Measurements from ENCODE around the gene IQSEC1.

Gene IQSEC1

GRCh38 chr3:12947504-12948369 lies 125.5 kb downstream of the IQSEC1 start:
- Histone ChIP-seq H3K27me3 (ENCODE audit: control insufficient read depth in 5 of 5, insufficient read depth in 4 of 5, low read length in 5 of 5) (no peaks in the 10 kb centered on the region), H3K36me3 (ENCODE audit: control insufficient read depth in 5 of 5, insufficient read depth in 5 of 5, low read length in 5 of 5) (peaks cover 0 to 7% (median 0%) of the 10 kb centered on the region in 5 donors), H3K4me1 (ENCODE audit: control insufficient read depth in 5 of 5, insufficient read depth in 5 of 5, low read length in 5 of 5) (peaks cover 17 to 50% (median 31%) of the 10 kb centered on the region in 5 donors), H3K9me3 (ENCODE audit: control insufficient read depth in 5 of 5, low read length in 5 of 5) (no peaks in the 10 kb centered on the region), H3K27ac (ENCODE audit: low read depth, low read length) (no peak overlapping the region), H3K4me3 (ENCODE audit: low read depth in 1 of 5, low read length in 5 of 5) (no peak overlapping the region), H3K9ac (ENCODE audit: low read length in 5 of 5) (peak overlapping the region in 1 of 5 donors; percentile 10)

GRCh38 chr3:12946649-12947316 lies 126.4 kb downstream of the IQSEC1 start:
- Histone ChIP-seq H3K27ac (ENCODE audit: low read depth, low read length) (no peak overlapping the region), H3K4me3 (ENCODE audit: low read depth in 1 of 5, low read length in 5 of 5) (no peak overlapping the region), H3K36me3 (ENCODE audit: control insufficient read depth in 5 of 5, insufficient read depth in 5 of 5, low read length in 5 of 5) (peaks cover 0 to 10% (median 3%) of the 10 kb centered on the region in 5 donors), H3K9me3 (ENCODE audit: control insufficient read depth in 5 of 5, low read length in 5 of 5) (no peaks in the 10 kb centered on the region), H3K4me1 (ENCODE audit: control insufficient read depth in 5 of 5, insufficient read depth in 5 of 5, low read length in 5 of 5) (peaks cover 17 to 50% (median 31%) of the 10 kb centered on the region in 5 donors), H3K9ac (ENCODE audit: low read length in 5 of 5) (no peak overlapping the region), H3K27me3 (ENCODE audit: control insufficient read depth in 5 of 5, insufficient read depth in 4 of 5, low read length in 5 of 5) (no peaks in the 10 kb centered on the region)

GRCh38 chr3:12946251-12946648 lies 127.0 kb downstream of the IQSEC1 start:
- no peak overlapping the region for H3K4me3 ChIP-seq (ENCODE audit: low read depth in 1 of 5, low read length in 5 of 5)
- H3K9me3 ChIP-seq (ENCODE audit: control insufficient read depth in 5 of 5, low read length in 5 of 5) = no peaks in the 10 kb centered on the region
- no peak overlapping the region for H3K27ac ChIP-seq (ENCODE audit: low read depth, low read length)
- H3K4me1 ChIP-seq (ENCODE audit: control insufficient read depth in 5 of 5, insufficient read depth in 5 of 5, low read length in 5 of 5) = peaks cover 17 to 53% (median 31%) of the 10 kb centered on the region in 5 donors
- H3K36me3 ChIP-seq (ENCODE audit: control insufficient read depth in 5 of 5, insufficient read depth in 5 of 5, low read length in 5 of 5) = peaks cover 0 to 16% (median 8%) of the 10 kb centered on the region in 5 donors
- H3K9ac ChIP-seq (ENCODE audit: low read length in 5 of 5) = no peak overlapping the region
- no peaks in the 10 kb centered on the region for H3K27me3 ChIP-seq (ENCODE audit: control insufficient read depth in 5 of 5, insufficient read depth in 4 of 5, low read length in 5 of 5)

GRCh38 chr3:12944849-12945248 lies 128.4 kb downstream of the IQSEC1 start:
- Histone ChIP-seq H3K27ac (ENCODE audit: low read depth, low read length) (no peak overlapping the region), H3K4me3 (ENCODE audit: low read depth in 1 of 5, low read length in 5 of 5) (no peak overlapping the region), H3K9ac (ENCODE audit: low read length in 5 of 5) (no peak overlapping the region), H3K4me1 (ENCODE audit: control insufficient read depth in 5 of 5, insufficient read depth in 5 of 5, low read length in 5 of 5) (peaks cover 17 to 64% (median 38%) of the 10 kb centered on the region in 5 donors), H3K27me3 (ENCODE audit: control insufficient read depth in 5 of 5, insufficient read depth in 4 of 5, low read length in 5 of 5) (no peaks in the 10 kb centered on the region), H3K9me3 (ENCODE audit: control insufficient read depth in 5 of 5, low read length in 5 of 5) (no peaks in the 10 kb centered on the region), H3K36me3 (ENCODE audit: control insufficient read depth in 5 of 5, insufficient read depth in 5 of 5, low read length in 5 of 5) (peaks cover 0 to 28% (median 17%) of the 10 kb centered on the region in 5 donors)

- Histone ChIP-seq H3K36me3 (ENCODE audit: control insufficient read depth in 5 of 5, insufficient read depth in 5 of 5, low read length in 5 of 5) (peaks cover 0 to 33% (median 17%) of the 10 kb centered on the region in 5 donors), H3K4me3 (ENCODE audit: low read depth in 1 of 5, low read length in 5 of 5) (no peak overlapping the region), H3K4me1 (ENCODE audit: control insufficient read depth in 5 of 5, insufficient read depth in 5 of 5, low read length in 5 of 5) (peaks cover 21 to 64% (median 38%) of the 10 kb centered on the region in 5 donors), H3K9me3 (ENCODE audit: control insufficient read depth in 5 of 5, low read length in 5 of 5) (no peaks in the 10 kb centered on the region), H3K27me3 (ENCODE audit: control insufficient read depth in 5 of 5, insufficient read depth in 4 of 5, low read length in 5 of 5) (no peaks in the 10 kb centered on the region), H3K27ac (ENCODE audit: low read depth, low read length) (no peak overlapping the region), H3K9ac (ENCODE audit: low read length in 5 of 5) (no peak overlapping the region)
These were observed 128.8 kb downstream of the IQSEC1 start for GRCh38 chr3:12944413-12944812.

GRCh38 chr3:12943124-12944021 lies 129.9 kb downstream of the IQSEC1 start:
- Histone ChIP-seq H3K9me3 (ENCODE audit: control insufficient read depth in 5 of 5, low read length in 5 of 5) (no peaks in the 10 kb centered on the region), H3K9ac (ENCODE audit: low read length in 5 of 5) (no peak overlapping the region), H3K4me3 (ENCODE audit: low read depth in 1 of 5, low read length in 5 of 5) (no peak overlapping the region), H3K27me3 (ENCODE audit: control insufficient read depth in 5 of 5, insufficient read depth in 4 of 5, low read length in 5 of 5) (no peaks in the 10 kb centered on the region), H3K4me1 (ENCODE audit: control insufficient read depth in 5 of 5, insufficient read depth in 5 of 5, low read length in 5 of 5) (peaks cover 25 to 64% (median 39%) of the 10 kb centered on the region in 5 donors), H3K27ac (ENCODE audit: low read depth, low read length) (no peak overlapping the region), H3K36me3 (ENCODE audit: control insufficient read depth in 5 of 5, insufficient read depth in 5 of 5, low read length in 5 of 5) (peaks cover 0 to 42% (median 17%) of the 10 kb centered on the region in 5 donors)

- Histone ChIP-seq H3K9ac (ENCODE audit: low read length in 5 of 5) (no peak overlapping the region), H3K27ac (ENCODE audit: low read depth, low read length) (no peak overlapping the region), H3K9me3 (ENCODE audit: control insufficient read depth in 5 of 5, low read length in 5 of 5) (no peaks in the 10 kb centered on the region), H3K4me3 (ENCODE audit: low read depth in 1 of 5, low read length in 5 of 5) (no peak overlapping the region), H3K4me1 (ENCODE audit: control insufficient read depth in 5 of 5, insufficient read depth in 5 of 5, low read length in 5 of 5) (peaks cover 18 to 59% (median 32%) of the 10 kb centered on the region in 5 donors), H3K36me3 (ENCODE audit: control insufficient read depth in 5 of 5, insufficient read depth in 5 of 5, low read length in 5 of 5) (peaks cover 0 to 50% (median 18%) of the 10 kb centered on the region in 5 donors), H3K27me3 (ENCODE audit: control insufficient read depth in 5 of 5, insufficient read depth in 4 of 5, low read length in 5 of 5) (no peaks in the 10 kb centered on the region)
These were observed 131.7 kb downstream of the IQSEC1 start for GRCh38 chr3:12941495-12942023.

- Histone ChIP-seq H3K36me3 (ENCODE audit: control insufficient read depth in 5 of 5, insufficient read depth in 5 of 5, low read length in 5 of 5) (peaks cover 0 to 57% (median 25%) of the 10 kb centered on the region in 5 donors), H3K27ac (ENCODE audit: low read depth, low read length) (no peak overlapping the region), H3K9ac (ENCODE audit: low read length in 5 of 5) (peak overlapping the region in 1 of 5 donors; percentile 6), H3K4me3 (ENCODE audit: low read depth in 1 of 5, low read length in 5 of 5) (no peak overlapping the region), H3K4me1 (ENCODE audit: control insufficient read depth in 5 of 5, insufficient read depth in 5 of 5, low read length in 5 of 5) (peaks cover 18 to 56% (median 32%) of the 10 kb centered on the region in 5 donors), H3K27me3 (ENCODE audit: control insufficient read depth in 5 of 5, insufficient read depth in 4 of 5, low read length in 5 of 5) (no peaks in the 10 kb centered on the region), H3K9me3 (ENCODE audit: control insufficient read depth in 5 of 5, low read length in 5 of 5) (no peaks in the 10 kb centered on the region)
These were observed 132.4 kb downstream of the IQSEC1 start for GRCh38 chr3:12940854-12941253.

GRCh38 chr3:12939137-12939536 lies 134.1 kb downstream of the IQSEC1 start:
- Histone ChIP-seq H3K9ac (ENCODE audit: low read length in 5 of 5) (peak overlapping the region in 2 of 5 donors; percentile 49 to 64), H3K9me3 (ENCODE audit: control insufficient read depth in 5 of 5, low read length in 5 of 5) (no peaks in the 10 kb centered on the region), H3K4me3 (ENCODE audit: low read depth in 1 of 5, low read length in 5 of 5) (no peak overlapping the region), H3K27me3 (ENCODE audit: control insufficient read depth in 5 of 5, insufficient read depth in 4 of 5, low read length in 5 of 5) (no peaks in the 10 kb centered on the region), H3K27ac (ENCODE audit: low read depth, low read length) (peak overlapping the region; percentile 67), H3K36me3 (ENCODE audit: control insufficient read depth in 5 of 5, insufficient read depth in 5 of 5, low read length in 5 of 5) (peaks cover 0 to 72% (median 37%) of the 10 kb centered on the region in 5 donors), H3K4me1 (ENCODE audit: control insufficient read depth in 5 of 5, insufficient read depth in 5 of 5, low read length in 5 of 5) (peaks cover 30 to 64% (median 48%) of the 10 kb centered on the region in 5 donors)
